ENCODE results near the gene GOLGA8N.
"Not testable (repeated sequence)": the region's sequence is repeated elsewhere in the genome, so short reads cannot be mapped to it uniquely, and the experiment has no call there.

GRCh38 chr15:32543456-32543855, 49.8 kb upstream of the GOLGA8N start:
- not testable (repeated sequence) for TF ChIP-seq CTCF (IDR thresholded peaks at IDR 0.05; ENCODE audit: low read depth, low read length, missing input control); ATF3 (IDR thresholded peaks at IDR 0.05); GABPA (IDR thresholded peaks at IDR 0.05 in 1 of 2, conservative IDR thresholded peaks at IDR 0.05 in 1 of 2); REST (IDR thresholded peaks at IDR 0.05); JUND (IDR thresholded peaks at IDR 0.05); EGR1 (IDR thresholded peaks at IDR 0.05; ENCODE audit: low read depth in 2 of 2); FOXA1 (IDR thresholded peaks at IDR 0.05); MAX (IDR thresholded peaks at IDR 0.05); SP1 (IDR thresholded peaks at IDR 0.05)

Data from liver (tissue), 3 donors.